DND-41 (cell line): ENCODE measurements around the gene ZNF521.

Experiments used
- CTCF ChIP-seq: IDR thresholded peaks from 2 replicates; pipeline ENCODE4 v1.5.1; 2012; ENCODE audit warnings: borderline replicate concordance, low read length, moderate library complexity, mild to moderate bottlenecking; ENCODE audit not compliant: poor library complexity, severe bottlenecking; ENCODE audit errors: extremely low read depth
- EZH2 ChIP-seq: IDR thresholded peaks from 3 replicates; pipeline ENCODE4 v1.6.1; 2012; ENCODE audit warnings: borderline replicate concordance, low read depth, mild to moderate bottlenecking, moderate library complexity, low read length, inconsistent platforms; ENCODE audit not compliant: severe bottlenecking

GRCh38 chr18:25174324-25174723, 177.6 kb downstream of the ZNF521 start:
- TF ChIP-seq CTCF (no peak), EZH2 (no peak)
